D341Med (cell line): Measurements from ENCODE around the gene RUBCN.
"Not testable (repeated sequence)": the region's sequence is repeated elsewhere in the genome, so short reads cannot be mapped to it uniquely, and the experiment has no call there.

Source experiments
- DNase-seq: peaks from one replicate; pipeline ENCODE4 v3.0.0; 2012; ENCODE audit warnings: low spot score

Gene RUBCN

GRCh38 chr3:197657541-197658292 is 79.0 kb downstream of the RUBCN start:
- DNase-seq, result not testable (repeated sequence)

GRCh38 chr3:197656960-197657359 is 79.7 kb downstream of the RUBCN start:
- DNase-seq, result not testable (repeated sequence)

- DNase-seq, result not testable (repeated sequence)
Observed at GRCh38 chr3:197656129-197656528, 80.6 kb downstream of the RUBCN start.

- DNase-seq, result not testable (repeated sequence)
Observed at GRCh38 chr3:197654998-197655330, 81.7 kb downstream of the RUBCN start.

- not testable (repeated sequence) for DNase-seq
Observed at GRCh38 chr3:197654090-197654997, 82.4 kb downstream of the RUBCN start.

GRCh38 chr3:197652860-197653259 is 83.8 kb downstream of the RUBCN start:
- not testable (repeated sequence) for DNase-seq

GRCh38 chr3:197647649-197648048 is 89.1 kb downstream of the RUBCN start:
- DNase-seq, result not testable (repeated sequence)

GRCh38 chr3:197647191-197647590 is 89.5 kb downstream of the RUBCN start:
- DNase-seq, result not testable (repeated sequence)

GRCh38 chr3:197646294-197646693 is 90.4 kb downstream of the RUBCN start:
- DNase-seq, result not testable (repeated sequence)

GRCh38 chr3:197637556-197637955 is 99.1 kb downstream of the RUBCN start:
- DNase-seq, result not testable (repeated sequence)

- DNase-seq, result not testable (repeated sequence)
Observed at GRCh38 chr3:197631989-197632388, 104.7 kb downstream of the RUBCN start.

GRCh38 chr3:197630766-197631165 is 105.9 kb downstream of the RUBCN start:
- DNase-seq, result not testable (repeated sequence)

GRCh38 chr3:197629286-197629685 is 107.4 kb downstream of the RUBCN start:
- not testable (repeated sequence) for DNase-seq

- DNase-seq, result peak; percentile 76
Observed at GRCh38 chr3:197627772-197628523, 108.8 kb downstream of the RUBCN start.

- not testable (repeated sequence) for DNase-seq
Observed at GRCh38 chr3:197627158-197627771, 109.4 kb downstream of the RUBCN start.

GRCh38 chr3:197626404-197627157 is 110.1 kb downstream of the RUBCN start:
- DNase-seq, result not testable (repeated sequence)

GRCh38 chr3:197621478-197621877 is 115.2 kb downstream of the RUBCN start:
- not testable (repeated sequence) for DNase-seq
